GM12891 (cell line): Measurements from ENCODE around the gene IL1F10.

ENCODE experiments used
- POLR2A ChIP-seq: IDR thresholded peaks from 2 replicates; pipeline ENCODE4 v1.6.1; 2011; ENCODE audit warnings: low read depth, low read length, control low read depth
- POLR2AphosphoS5 ChIP-seq: IDR thresholded peaks from 2 replicates; pipeline ENCODE4 v1.6.1; 2011; ENCODE audit warnings: low read depth, low read length, control low read depth
- SPI1 ChIP-seq: IDR thresholded peaks from 2 replicates; pipeline ENCODE4 v1.6.1; 2011; ENCODE audit warnings: low read depth, low read length, control low read depth

DNA sequence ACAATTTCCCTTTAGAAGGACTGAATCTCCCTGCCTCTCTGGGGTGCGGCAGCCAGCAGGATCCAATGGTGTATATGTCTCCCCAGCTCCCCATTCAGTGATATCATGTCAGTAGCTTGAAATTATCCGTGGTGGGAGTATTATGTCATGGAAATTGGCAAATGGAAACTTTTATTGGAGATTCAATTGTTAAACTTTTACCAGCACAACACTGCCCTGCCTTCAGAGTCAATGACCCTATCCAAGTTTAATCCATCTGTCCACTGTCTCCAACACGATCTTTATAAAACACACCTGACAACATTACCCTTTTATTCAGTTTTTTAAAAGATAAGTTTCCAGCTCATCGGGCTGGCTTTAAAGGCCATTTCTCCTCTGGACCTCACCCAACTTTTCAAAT lies 54.6 kb downstream of the IL1F10 start:
- TF ChIP-seq POLR2AphosphoS5 (no peak), POLR2A (no peak), SPI1 (no peak)
